LNCAP (cell line): ENCODE results near the gene CD200.

Experiments used
- CTCF ChIP-seq: fragments of 450-650 bp; IDR thresholded peaks from 2 replicates; pipeline ENCODE4 v1.5.1; 2017; ENCODE audit warnings: mild to moderate bottlenecking

CD200 gene

DNA sequence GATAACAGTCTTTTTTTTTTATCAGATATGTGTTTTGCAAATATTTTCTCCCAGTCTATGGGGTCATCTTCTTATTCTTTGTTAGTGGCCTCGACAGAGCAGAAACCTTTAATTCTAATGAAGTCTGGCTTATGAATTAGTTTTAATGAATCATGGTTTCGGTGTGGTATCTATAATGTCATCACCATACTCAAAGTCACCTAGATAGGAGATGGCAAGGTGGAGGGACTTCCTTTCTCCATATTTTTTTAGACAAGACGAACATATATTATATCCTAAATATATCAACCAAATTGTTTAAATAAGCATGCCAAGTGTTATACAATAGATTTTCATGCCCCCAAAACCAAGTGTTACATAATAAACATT is 60.4 kb downstream of the CD200 start:
- no peak for TF ChIP-seq CTCF

GRCh38 chr3:112394003-112394640 is 61.2 kb downstream of the CD200 start:
- no peak for TF ChIP-seq CTCF

GRCh38 chr3:112395181-112395895 is 62.4 kb downstream of the CD200 start:
- TF ChIP-seq CTCF = no peak

- no peak for TF ChIP-seq CTCF
Measured at GRCh38 chr3:112395896-112396290, 62.9 kb downstream of the CD200 start.

DNA sequence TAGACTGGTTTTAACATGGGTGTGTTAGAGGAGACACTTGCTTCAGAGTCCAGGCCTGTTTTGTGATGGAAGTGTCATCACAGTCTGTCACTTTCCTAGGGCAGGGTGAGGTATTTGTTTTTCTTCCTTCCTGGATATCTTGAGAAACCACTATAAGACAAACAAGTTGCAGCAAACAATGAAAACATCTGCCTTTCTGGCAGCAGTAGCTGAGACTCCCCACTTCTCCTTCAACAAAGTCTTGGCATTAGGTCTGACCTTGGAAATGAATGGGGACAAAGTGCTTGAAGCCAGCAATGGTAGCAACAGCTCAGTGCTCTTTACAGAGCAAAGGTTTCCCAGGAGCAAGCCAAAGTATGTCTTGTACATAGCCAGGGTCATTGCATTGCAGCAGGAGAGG is 64.6 kb downstream of the CD200 start:
- TF ChIP-seq CTCF = no peak

GRCh38 chr3:112399064-112399463 is 66.1 kb downstream of the CD200 start:
- no peak for TF ChIP-seq CTCF

DNA sequence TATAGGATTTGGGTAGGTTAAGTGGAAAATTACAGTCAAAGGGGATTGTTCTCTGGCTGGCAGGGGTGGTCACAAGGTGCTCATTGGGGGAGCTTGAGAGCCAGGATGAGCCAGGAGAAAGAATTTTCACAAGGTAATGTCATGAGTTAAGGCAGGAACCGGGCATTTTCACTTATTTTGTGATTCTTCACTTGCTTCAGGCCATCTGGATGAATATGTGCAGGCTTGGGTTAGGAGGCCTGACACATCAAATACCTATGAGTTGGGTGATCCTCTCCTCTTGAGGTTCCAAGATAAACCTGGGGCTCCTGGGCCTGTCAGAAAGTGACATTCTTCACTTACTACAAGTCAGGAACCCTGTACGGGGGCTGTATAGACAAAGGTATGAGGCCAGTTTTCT is 68.7 kb downstream of the CD200 start:
- TF ChIP-seq CTCF = no peak
